CD1c-positive myeloid dendritic cell (primary cell): ENCODE measurements around the gene DDR2.
A peak's percentile ranks its signal among the peaks of the same experiment; 100 is the strongest.
"Not testable (repeated sequence)": the region's sequence is repeated elsewhere in the genome, so short reads cannot be mapped to it uniquely, and the experiment has no call there.

Experiments
- DNase-seq: peaks from one replicate; pipeline ENCODE4 v3.0.0-alpha.2; 2016; ENCODE audit errors: extremely low spot score

DDR2 gene

GRCh38 chr1:162772571-162773154, 140.4 kb downstream of the DDR2 start:
- no peak for DNase-seq

DNA sequence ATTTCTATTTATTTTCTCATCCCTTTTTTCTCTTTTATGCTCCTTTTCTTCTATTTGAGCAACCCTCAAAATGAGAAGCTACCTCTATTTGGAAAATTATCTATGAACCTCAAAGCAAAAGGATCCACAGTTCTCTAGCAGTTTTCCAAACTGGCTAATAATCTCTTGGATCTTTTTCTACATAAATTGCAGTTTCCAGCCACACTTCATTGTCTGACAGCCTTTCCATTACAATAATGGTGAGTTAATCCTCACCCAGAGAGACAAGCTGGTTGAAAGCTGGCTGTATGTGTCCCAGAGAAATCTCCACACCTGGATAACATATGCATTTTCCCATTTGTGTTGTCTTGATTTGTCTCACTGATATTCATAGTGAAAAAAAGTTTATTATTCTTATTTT, 141.7 kb downstream of the DDR2 start:
- DNase-seq: no peak

DNA sequence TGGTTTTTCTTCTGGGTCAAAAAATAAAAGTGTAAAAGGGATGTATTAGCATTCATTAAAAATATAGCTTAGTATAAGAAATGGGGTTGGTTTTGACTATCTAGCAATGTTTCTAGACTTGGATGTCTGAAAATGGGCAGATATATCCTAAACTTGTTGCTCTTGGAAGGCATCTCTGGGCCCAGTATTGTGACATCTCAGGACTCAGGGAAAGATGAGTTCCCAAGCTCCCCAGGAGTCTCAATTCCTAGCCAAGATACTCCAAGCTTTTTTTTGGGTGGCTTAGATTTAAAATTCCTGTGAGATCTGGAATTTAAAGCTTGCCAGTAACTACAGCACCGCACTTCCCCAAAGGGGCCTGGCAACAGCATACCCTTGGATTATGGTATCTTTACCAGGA, 146.8 kb downstream of the DDR2 start:
- DNase-seq: no peak

DNA sequence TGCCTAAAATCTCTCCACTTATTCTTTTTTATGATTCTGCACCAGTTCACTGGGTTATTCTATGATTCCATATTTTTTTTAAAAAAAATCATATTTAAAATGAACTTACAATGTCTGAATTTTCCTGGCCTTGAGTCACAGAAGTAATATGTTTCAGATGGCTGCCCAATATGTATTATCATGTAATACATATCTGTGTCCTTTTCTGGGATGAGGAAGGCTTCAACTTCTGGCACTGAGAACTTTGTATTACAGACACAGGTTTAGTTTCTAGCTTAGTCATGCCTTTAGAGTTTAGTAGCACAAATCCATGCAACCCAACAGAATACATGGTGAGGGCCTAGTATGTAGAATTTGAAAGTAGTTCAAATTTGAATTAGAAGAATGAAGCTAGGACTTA, 150.4 kb downstream of the DDR2 start:
- DNase-seq: no peak

GRCh38 chr1:162784926-162785325, 152.7 kb downstream of the DDR2 start:
- not testable (repeated sequence) for DNase-seq

DNA sequence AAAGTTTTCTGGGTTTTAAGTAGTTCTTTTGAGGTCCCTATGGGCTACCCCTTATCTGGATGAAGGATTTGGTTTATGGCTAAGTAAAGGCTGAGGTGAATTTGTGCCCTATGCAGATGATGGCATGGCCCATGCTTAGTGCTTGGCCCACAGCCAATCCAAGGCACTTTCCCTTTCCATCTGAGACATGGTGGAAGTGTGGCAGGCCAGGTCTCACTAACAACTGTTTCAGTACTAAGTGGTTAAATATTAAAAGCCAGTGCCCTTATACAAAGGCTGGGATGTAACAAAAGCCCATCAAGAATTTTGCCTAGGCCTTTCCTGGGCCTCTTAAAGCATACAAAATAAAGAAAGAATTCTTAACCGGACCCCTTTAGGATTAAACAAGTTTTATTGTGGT, 156.5 kb downstream of the DDR2 start:
- DNase-seq: not testable (repeated sequence)

- peak; percentile 81 for DNase-seq
Observed at GRCh38 chr1:162790303-162790984, 158.2 kb downstream of the DDR2 start, which contains the start of gene HSD17B7. Gene HSD17B7, plus strand, starts transcription at chr1:162790702. Its CDS starts 99 bp downstream, at chr1:162790801.

GRCh38 chr1:162790985-162791357, 158.7 kb downstream of the DDR2 start:
- not testable (repeated sequence) for DNase-seq

GRCh38 chr1:162794284-162794683, 162.0 kb downstream of the DDR2 start:
- not testable (repeated sequence) for DNase-seq

- DNase-seq: not testable (repeated sequence)
Observed at GRCh38 chr1:162796617-162797279, 164.5 kb downstream of the DDR2 start.

GRCh38 chr1:162799995-162800830, 167.9 kb downstream of the DDR2 start:
- DNase-seq: not testable (repeated sequence)

DNA sequence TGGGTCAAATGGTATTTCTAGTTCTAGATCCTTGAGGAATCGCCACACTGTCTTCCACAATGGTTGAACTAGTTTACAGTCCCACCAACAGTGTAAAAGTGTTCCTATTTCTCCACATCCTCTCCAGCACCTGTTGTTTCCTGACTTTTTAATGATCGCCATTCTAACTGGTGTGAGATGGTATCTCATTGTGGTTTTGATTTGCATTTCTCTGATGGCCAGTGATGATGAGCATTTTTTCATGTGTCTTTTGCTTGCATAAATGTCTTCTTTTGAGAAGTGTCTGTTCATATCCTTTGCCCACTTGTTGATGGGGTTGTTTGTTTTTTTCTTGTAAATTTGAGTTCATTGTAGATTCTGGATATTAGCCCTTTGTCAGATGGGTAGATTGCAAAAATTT, 175.2 kb downstream of the DDR2 start:
- DNase-seq: not testable (repeated sequence)

- DNase-seq: not testable (repeated sequence)
Observed at GRCh38 chr1:162812357-162812756, 180.1 kb downstream of the DDR2 start.

DNA sequence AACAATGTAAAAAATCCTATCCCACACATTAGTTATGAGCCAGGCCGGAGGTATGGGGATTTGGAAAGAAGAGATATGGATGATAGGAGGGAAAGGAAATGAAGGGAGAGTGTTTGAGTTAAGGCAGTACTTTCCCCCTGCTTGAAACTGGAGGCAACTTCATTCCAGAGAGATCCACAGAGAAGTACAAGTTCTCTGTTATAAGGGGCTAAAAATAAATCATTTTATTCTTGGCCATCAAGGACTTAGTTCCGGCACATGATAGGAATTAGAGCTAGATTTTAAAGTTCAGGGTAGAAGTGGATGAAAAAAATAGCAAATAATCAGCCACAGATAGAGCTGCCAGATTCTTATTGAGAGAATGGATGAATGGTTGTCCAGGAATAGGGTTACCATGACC, 185.9 kb downstream of the DDR2 start:
- DNase-seq: not testable (repeated sequence)

DNA sequence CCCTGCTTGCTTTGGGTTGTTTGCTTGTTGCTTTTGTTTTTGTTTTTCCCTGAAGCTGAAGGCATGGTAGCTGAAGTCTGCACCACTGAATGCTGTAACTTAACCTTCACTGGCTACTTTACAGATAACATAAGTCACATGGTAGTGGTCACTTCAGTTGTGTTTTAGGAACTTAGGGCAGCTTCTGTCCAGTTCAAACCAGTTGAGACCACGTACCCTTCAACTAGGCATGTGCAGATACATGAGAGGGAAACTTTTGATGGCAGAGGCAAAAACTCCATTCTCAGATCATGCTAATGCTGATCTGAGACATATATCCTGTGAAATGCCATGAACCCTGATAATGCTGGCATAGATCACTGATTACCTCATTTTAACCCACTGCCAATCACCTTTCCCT, 186.4 kb downstream of the DDR2 start:
- not testable (repeated sequence) for DNase-seq

GRCh38 chr1:162822391-162823200, 190.3 kb downstream of the DDR2 start:
- no peak for DNase-seq

DNA sequence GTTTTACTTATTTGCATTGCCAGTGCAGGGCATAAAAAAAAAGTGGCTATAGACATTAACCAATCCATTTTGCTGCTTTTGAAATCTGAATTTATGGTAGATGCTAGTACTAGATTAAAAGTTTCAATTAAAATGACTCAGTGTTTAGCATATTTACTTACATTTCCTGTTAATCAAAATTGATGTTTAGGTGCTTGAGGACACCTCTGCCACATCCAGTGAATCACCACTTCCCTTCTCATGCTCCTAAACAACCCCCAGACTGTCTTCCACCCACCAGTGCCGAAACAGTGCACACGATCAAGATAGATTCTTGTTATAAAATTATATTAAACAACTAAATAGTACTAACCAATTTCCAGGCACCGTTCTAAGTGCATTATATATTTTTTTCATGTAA, 191.0 kb downstream of the DDR2 start:
- DNase-seq: no peak

GRCh38 chr1:162823771-162824525, 191.7 kb downstream of the DDR2 start:
- DNase-seq: no peak

- DNase-seq: no peak
Observed at GRCh38 chr1:162829268-162829667, 197.0 kb downstream of the DDR2 start.

- DNase-seq: no peak
Observed at GRCh38 chr1:162832470-162832869, 200.2 kb downstream of the DDR2 start.
